H1 (cell line): ENCODE results near the gene NAA16. TPM values are rescaled to one million over a fixed set of nuclear protein-coding genes. Genes with fewer than 3 reads are reported as not detected.
A peak's percentile ranks its signal among the peaks of the same experiment; 100 is the strongest.

Experiments
- CTCF ChIA-PET: fragments of 300-600 bp; sonication (Branson Sonifier 250); formaldehyde crosslinking; loops from one replicate; lab custom pipeline; 2021; ENCODE audit not compliant: partially characterized antibody; lab: Charles Lee
- POLR2A ChIA-PET: fragments of 300-600 bp; sonication (Branson Sonifier 250); formaldehyde crosslinking; loops from one replicate; lab custom pipeline; 2021; ENCODE audit warnings: inconsistent platforms; ENCODE audit not compliant: partially characterized antibody; lab: Charles Lee
- DNase-seq, 2 experiments: peaks; one replicate each; pipeline versions ENCODE4 v3.0.0 to v3.0.0-alpha.2; 2010 to 2022; ENCODE audit warnings: low spot score in 2 of 2, low read depth in 1 of 2, mixed read lengths in 1 of 2
- FAIRE-seq: peaks from 2 replicates; lab custom pipeline; 2011; peaks lifted over from hg19 to GRCh38; lab: Jason Lieb, UNC
- H2AFZ ChIP-seq: 2 replicates; pipeline ENCODE4 v1.8.1; 2012; ENCODE audit warnings: low read length, inconsistent platforms
- H2AK5ac ChIP-seq: 2 replicates; pipeline ENCODE4 v1.6.1; 2013; ENCODE audit warnings: low read depth, low read length
- H2BK120ac ChIP-seq: replicated peaks from 2 replicates; pipeline ENCODE3; 2013; ENCODE audit warnings: low read depth, low read length, inconsistent platforms
- H2BK12ac ChIP-seq: 2 replicates; pipeline ENCODE4 v1.6.1; 2013; ENCODE audit warnings: low read depth, low read length
- H2BK15ac ChIP-seq: 2 replicates; pipeline ENCODE4 v1.6.1; 2013; ENCODE audit warnings: low read length
- H2BK20ac ChIP-seq: 2 replicates; pipeline ENCODE4 v1.6.1; 2013; ENCODE audit warnings: low read length
- H2BK5ac ChIP-seq: 2 replicates; pipeline ENCODE4 v1.6.1; 2013; ENCODE audit warnings: low read depth, low read length
- H3K14ac ChIP-seq: 2 replicates; pipeline ENCODE4 v1.6.1; 2013; ENCODE audit warnings: inconsistent platforms; ENCODE audit not compliant: insufficient read length
- H3K18ac ChIP-seq: 2 replicates; pipeline ENCODE4 v1.6.1; 2013; ENCODE audit warnings: low read length; ENCODE audit errors: extremely low read depth
- H3K23ac ChIP-seq: 2 replicates; pipeline ENCODE4 v1.6.1; 2013; ENCODE audit warnings: inconsistent platforms; ENCODE audit not compliant: insufficient read length
- H3K23me2 ChIP-seq: 2 replicates; pipeline ENCODE4 v1.6.1; 2013; ENCODE audit warnings: low read depth, low read length
- H3K27ac ChIP-seq: 2 replicates; pipeline ENCODE4 v1.6.1; 2011; ENCODE audit warnings: low read depth, low read length, inconsistent platforms
- H3K27me3 ChIP-seq, 4 experiments: replicated peaks in 1 of 4; 1 replicate in 1 of 4; 2 replicates in 3 of 4; pipeline versions ENCODE4 v1.6.1 to v1.8.1; 2011 to 2013; ENCODE audit warnings: low read length in 3 of 4, mild to moderate bottlenecking in 3 of 4, inconsistent platforms in 2 of 4, mixed read lengths in 2 of 4, moderate library complexity in 1 of 4; ENCODE audit not compliant: control insufficient read depth in 3 of 4, insufficient read depth in 3 of 4; ENCODE audit errors: extremely low read depth in 1 of 4
- H3K36me3 ChIP-seq, 4 experiments: 2 replicates each; pipeline versions ENCODE4 v1.6.1 to v1.8.1; 2011 to 2013; ENCODE audit warnings: mild to moderate bottlenecking in 4 of 4, low read length in 3 of 4, moderate library complexity in 2 of 4, control low read depth in 1 of 4, inconsistent platforms in 1 of 4; ENCODE audit not compliant: insufficient read depth in 4 of 4, control insufficient read depth in 2 of 4
- H3K4ac ChIP-seq: replicated peaks from 2 replicates; pipeline ENCODE3; 2013; ENCODE audit warnings: low read length, low read depth, mixed read lengths, inconsistent platforms; ENCODE audit not compliant: insufficient read length
- H3K4me1 ChIP-seq, 4 experiments: replicated peaks in 1 of 4; 1 replicate in 1 of 4; 2 replicates in 3 of 4; pipeline versions ENCODE4 v1.6.1 to v1.8.1; 2011 to 2013; ENCODE audit warnings: low read length in 3 of 4, inconsistent platforms in 2 of 4, mixed read lengths in 1 of 4; ENCODE audit not compliant: insufficient read depth in 4 of 4, control insufficient read depth in 3 of 4
- H3K4me2 ChIP-seq, 2 experiments: 2 replicates each; pipeline versions ENCODE4 v1.6.1 to v1.8.1; 2011 to 2013; ENCODE audit warnings: low read depth in 2 of 2, low read length in 2 of 2, control low read depth in 1 of 2, inconsistent platforms in 1 of 2, mild to moderate bottlenecking in 1 of 2; ENCODE audit not compliant: insufficient read depth in 1 of 2
- H3K4me3 ChIP-seq, 4 experiments: fragments of 200-600, 300-600 bp in 1 of 4; sonication (generic), shearing (Covaris generic), sonication (Bioruptor Twin) in 1 of 4; 2 replicates each; pipeline versions ENCODE4 v1.5.1 to v1.8.1; 2011 to 2016; ENCODE audit warnings: low read length in 4 of 4, low read depth in 3 of 4, control low read depth in 2 of 4, inconsistent platforms in 2 of 4, mild to moderate bottlenecking in 2 of 4, mixed read lengths in 1 of 4, moderate library complexity in 1 of 4; ENCODE audit not compliant: insufficient read depth in 2 of 4; ENCODE audit errors: extremely low read depth in 1 of 4
- H3K56ac ChIP-seq: replicated peaks from 2 replicates; pipeline ENCODE3; 2013; ENCODE audit warnings: low read depth, mild to moderate bottlenecking, mixed read lengths, low read length, inconsistent platforms; ENCODE audit not compliant: insufficient read length
- H3K79me1 ChIP-seq: 2 replicates; pipeline ENCODE4 v1.6.1; 2013; ENCODE audit warnings: low read depth, low read length, control low read depth
- H3K79me2 ChIP-seq, 2 experiments: 2 replicates each; pipeline versions ENCODE4 v1.6.1 to v1.8.1; 2012 to 2013; ENCODE audit warnings: low read length in 2 of 2, mild to moderate bottlenecking in 2 of 2, inconsistent platforms in 1 of 2; ENCODE audit not compliant: insufficient read depth in 2 of 2, control insufficient read depth in 1 of 2
- H3K9ac ChIP-seq, 4 experiments: replicated peaks in 1 of 4; 1 replicate in 1 of 4; 2 replicates in 3 of 4; pipeline versions ENCODE4 v1.6.1 to v1.8.1; 2011 to 2013; ENCODE audit warnings: low read depth in 3 of 4, low read length in 3 of 4, control low read depth in 2 of 4, mild to moderate bottlenecking in 2 of 4, moderate library complexity in 2 of 4, inconsistent platforms in 1 of 4; ENCODE audit errors: extremely low read depth in 1 of 4
- H3K9me3 ChIP-seq, 2 experiments: 2 replicates each; pipeline versions ENCODE4 v1.6.1 to v1.8.1; 2012 to 2013; ENCODE audit warnings: mild to moderate bottlenecking in 2 of 2, moderate library complexity in 2 of 2, control low read depth in 1 of 2, inconsistent platforms in 1 of 2, low read depth in 1 of 2, low read length in 1 of 2, mixed read lengths in 1 of 2; ENCODE audit not compliant: insufficient read depth in 2 of 2
- H4K20me1 ChIP-seq, 2 experiments: replicated peaks in 1 of 2; 2 replicates each; pipeline versions ENCODE3 to v1.8.1; 2011 to 2013; ENCODE audit warnings: inconsistent platforms in 2 of 2, low read length in 2 of 2, mild to moderate bottlenecking in 1 of 2; ENCODE audit not compliant: insufficient read depth in 2 of 2, control insufficient read depth in 1 of 2
- H4K5ac ChIP-seq: 2 replicates; pipeline ENCODE4 v1.6.1; 2013; ENCODE audit warnings: low read length, low read depth, mixed read lengths, inconsistent platforms; ENCODE audit not compliant: insufficient read length
- H4K8ac ChIP-seq: 2 replicates; pipeline ENCODE4 v1.8.0; 2013; ENCODE audit warnings: mild to moderate bottlenecking, moderate library complexity, low read length, inconsistent platforms; ENCODE audit not compliant: insufficient read depth; ENCODE audit errors: extremely low read depth
- H4K91ac ChIP-seq: replicated peaks from 2 replicates; pipeline ENCODE3; 2013; ENCODE audit warnings: low read length, mixed read lengths, inconsistent platforms; ENCODE audit not compliant: insufficient read length
- NRF1 ChIP-seq: IDR thresholded peaks from 2 replicates; pipeline ENCODE4 v1.6.1; 2011; ENCODE audit warnings: mild to moderate bottlenecking, low read depth, low read length, improper control_type of control experiment
- PHF8 ChIP-seq: fragments of 200-600 bp; sonication (generic); conservative IDR thresholded peaks from 2 replicates; pipeline ENCODE4 v1.7.1; 2012; ENCODE audit warnings: low read depth, mild to moderate bottlenecking, inconsistent platforms, low read length, moderate library complexity
- POLR2AphosphoS5 ChIP-seq: IDR thresholded peaks from 2 replicates; pipeline ENCODE4 v1.6.1; 2011; ENCODE audit warnings: low read depth, low read length
- SIRT6 ChIP-seq: IDR thresholded peaks from one replicate; pipeline ENCODE4 v1.7.1; 2012; ENCODE audit warnings: low read length, inconsistent platforms
- SIX5 ChIP-seq: IDR thresholded peaks from 2 replicates; pipeline ENCODE4 v1.6.1; 2011; ENCODE audit warnings: mild to moderate bottlenecking, low read depth, low read length
- TBP ChIP-seq: IDR thresholded peaks from 2 replicates; pipeline ENCODE4 v1.6.1; 2011; ENCODE audit warnings: low read depth, low read length, improper control_type of control experiment
- WGBS, 2 experiments: shearing (Covaris generic) in 1 of 2; methylation state at CpG; one replicate each; pipeline versions ENCODE4 v1.1.6 to v1.1.7; 2013 to 2015; ENCODE audit warnings: low lambda C conversion rate in 2 of 2, mixed read lengths in 2 of 2, inconsistent platforms in 1 of 2, low coverage in 1 of 2, missing lambda C conversion rate in 1 of 2; ENCODE audit not compliant: insufficient replicate concordance in 2 of 2, insufficient coverage in 1 of 2, insufficient read length in 1 of 2; ENCODE audit errors: extremely low coverage in 1 of 2, missing lambda C conversion rate in 1 of 2; 5-methylcytosine and 5-hydroxymethylcytosine counted together
- polyA plus RNA-seq, 7 experiments: library from polyadenylated mRNA; depleted of rRNA in 3 of 7; stranded (reverse) in 5 of 7; unstranded in 2 of 7; fragments of >200 nt in 5 of 7; fragments of 200-250 nt in 2 of 7; gene quantifications; 1 replicate in 5 of 7; 2 replicates in 1 of 7; 4 replicates in 1 of 7; pipeline versions ENCODE4 v1.2.1 to v1.2.3, GENCODE V29; 2011 to 2013; ENCODE audit warnings: missing spikeins in 2 of 7, mixed read lengths in 2 of 7
- total RNA-seq: library from RNA; stranded (reverse); fragmentation: NEBNext Ultra II Directional; extraction: Animal tissue kit (Norgen Biotek cat#: 25700); gene quantifications from 2 replicates; pipeline ENCODE4 v1.2.1, GENCODE V29; 2021

NAA16 gene
- total and polyA plus RNA-seq, 2 of the 8 experiments (the other 6 are each of a cell fraction or from before 2014, with no cell fraction given) = 11.4 to 40.0 TPM

- Histone ChIP-seq H3K79me1 (no peaks in the 10 kb centered on the region; the same call in 1 of the 2 replicates), H3K4ac (no peak overlapping the region), H3K4me2 (peak overlapping the region; percentile 61 to 78), H3K56ac (no peak overlapping the region), H4K20me1 (peaks cover 19 to 25% of the 10 kb centered on the region in 2 experiments), H2BK120ac (no peak overlapping the region), H3K4me3 (peak overlapping the region in 2 of 4 experiments; percentile 86 to 92; a peak in 5 of 8 replicates), H2BK20ac (no peak overlapping the region), H4K91ac (no peak overlapping the region), H2AK5ac (no peak overlapping the region), H2BK5ac (no peak overlapping the region), H3K27ac (no peak overlapping the region), H3K4me1 (peaks cover 2 to 11% (median 4%) of the 10 kb centered on the region in 4 experiments; a peak in 5 of 7 replicates), H3K14ac (no peak overlapping the region), H3K18ac (no peak overlapping the region), H3K36me3 (peaks cover 0 to 9% (median 0%) of the 10 kb centered on the region in 4 experiments; a peak in 1 of 8 replicates), H3K23ac (no peak overlapping the region), H3K27me3 (no peaks in the 10 kb centered on the region), H3K9ac (no peak overlapping the region), H4K8ac (no peak overlapping the region), H3K23me2 (peaks cover 4% of the 10 kb centered on the region; the same call in 1 of the 2 replicates), H2BK12ac (no peak overlapping the region), H2BK15ac (no peak overlapping the region), H2AFZ (no peak overlapping the region), H3K9me3 (no peaks in the 10 kb centered on the region), H4K5ac (no peak overlapping the region), H3K79me2 (peaks cover 33 to 76% of the 10 kb centered on the region in 2 experiments)
- FAIRE-seq (no peak), DNase-seq (no peak)
- POLR2A ChIA-PET = interaction anchor here (1.0 to 1.2 kb wide), 3 partner anchors 27 to 35 kb away, joined by 3 read pairs; no protein-coding TSS in a partner anchor
- 76% methylated on average over 6 of the region's 6 CpGs; no CpG with 5 or more reads in 1 of the 2 experiments for WGBS, 2 experiments
- CTCF ChIA-PET = no interaction called here
- TF ChIP-seq NRF1 = no peak
- TF ChIP-seq PHF8 = no peak
- TF ChIP-seq SIX5 = no peak
- no peak for TF ChIP-seq SIRT6
- no peak for TF ChIP-seq TBP
- TF ChIP-seq POLR2AphosphoS5 = no peak
Observed at GRCh38 chr13:41313659-41314197, 2.7 kb downstream of the NAA16 start.
